ENCODE measurements around the gene CX3CR1. TPM values are rescaled to one million over a fixed set of nuclear protein-coding genes. Genes with fewer than 3 reads are reported as not detected.

The CX3CR1 gene
- total and polyA plus RNA-seq, 2 of the 4 experiments (the other 2 are of a cell fraction), result not detected

DNA sequence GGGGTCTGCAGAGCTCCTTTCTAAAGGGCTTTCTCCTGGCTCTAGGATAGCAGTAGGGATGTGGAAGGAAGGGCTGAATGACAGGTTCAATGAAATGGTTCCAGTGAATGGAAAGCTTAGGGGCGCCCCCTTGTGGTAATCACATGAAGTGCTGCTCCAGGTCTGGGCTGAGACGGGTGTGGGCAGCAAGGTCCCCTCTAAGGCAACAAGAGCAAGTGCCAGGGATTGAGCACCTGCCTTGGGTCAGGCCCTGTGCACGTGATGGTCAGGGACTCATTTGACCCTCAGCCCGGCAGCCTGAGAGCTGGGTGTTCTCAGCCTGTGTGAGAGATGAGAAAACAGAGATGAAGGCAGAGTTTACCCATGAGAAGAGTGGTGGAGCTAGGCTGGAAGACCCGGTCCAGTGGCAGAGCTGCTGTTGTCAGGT, 12.1 kb upstream of the CX3CR1 start:
- dilution Hi-C loops (cut with HindIII; ENCODE audit: low sequenced_read_pairs, unreplicated experiment), result no loop called here
- Histone ChIP-seq H3K79me1 (ENCODE audit: low read depth in 1 of 2, low read length in 2 of 2) (no peaks in the 10 kb centered on the region), H4K5ac (ENCODE audit: low read depth, low read length) (no peak overlapping the region), H3K27ac (ENCODE audit: insufficient read depth, low read length) (no peak overlapping the region), H2AK5ac (ENCODE audit: low read depth, low read length) (no peak overlapping the region), H3K23ac (ENCODE audit: low read depth, low read length) (no peak overlapping the region), H4K91ac (ENCODE audit: insufficient read depth, low read depth, low read length) (no peak overlapping the region), H3K9me3 (ENCODE audit: control insufficient read depth, insufficient read depth, low read length) (no peaks in the 10 kb centered on the region), H3K9me1 (ENCODE audit: insufficient read depth, low read length) (no peaks in the 10 kb centered on the region), H3K4me3 (ENCODE audit: insufficient read depth, low read depth, low read length) (no peak overlapping the region), H3K36me3 (ENCODE audit: control insufficient read depth, insufficient read depth, low read length) (no peaks in the 10 kb centered on the region), H3K4me1 (ENCODE audit: control insufficient read depth, insufficient read depth, low read length) (no peaks in the 10 kb centered on the region), H2BK5ac (ENCODE audit: low read depth, low read length, poor library complexity, severe bottlenecking) (no peak overlapping the region), H2AFZ (replicated peaks; ENCODE audit: low read length, poor library complexity) (peak overlapping the region; percentile 54), H3K27me3 (ENCODE audit: control insufficient read depth, insufficient read depth, low read length) (peaks cover 2% of the 10 kb centered on the region; the same call in 1 of the 2 replicates), H3K4ac (ENCODE audit: low read depth, low read length) (no peak overlapping the region), H3K9ac (ENCODE audit: low read depth, low read length) (no peak overlapping the region), H4K8ac (ENCODE audit: low read depth in 2 of 2, low read length in 2 of 2) (no peak overlapping the region), H3K56ac (ENCODE audit: extremely low read depth, insufficient read depth, low read length) (no peak overlapping the region), H2BK20ac (ENCODE audit: low read depth, low read length) (no peak overlapping the region), H2AK9ac (replicated peaks; ENCODE audit: low read depth, low read length, poor library complexity) (peak overlapping the region; percentile 83), H4K20me1 (ENCODE audit: insufficient read depth, low read length) (no peaks in the 10 kb centered on the region; the same call in 1 of the 2 replicates), H3K14ac (replicated peaks; ENCODE audit: low read depth, low read length) (no peak overlapping the region), H2BK120ac (ENCODE audit: low read depth, low read length) (no peak overlapping the region), H2BK15ac (ENCODE audit: low read depth, low read length) (no peak overlapping the region), H3K4me2 (ENCODE audit: low read depth, low read length) (no peak overlapping the region), H3K18ac (ENCODE audit: low read depth, low read length) (no peak overlapping the region)
- no TSS peak for BruUV-seq (replicated peaks)
- POLR2A ChIA-PET (ENCODE audit: unreplicated experiment), result no interaction called here
- CTCF ChIA-PET, result interaction anchor here (0.6 to 4.4 kb wide), 18 partner anchors 9 to 306 kb away, joined by 3 to 41 read pairs (median 4); partner anchors contain the start of gene XIRP1
- TF ChIP-seq, protein P1, sequence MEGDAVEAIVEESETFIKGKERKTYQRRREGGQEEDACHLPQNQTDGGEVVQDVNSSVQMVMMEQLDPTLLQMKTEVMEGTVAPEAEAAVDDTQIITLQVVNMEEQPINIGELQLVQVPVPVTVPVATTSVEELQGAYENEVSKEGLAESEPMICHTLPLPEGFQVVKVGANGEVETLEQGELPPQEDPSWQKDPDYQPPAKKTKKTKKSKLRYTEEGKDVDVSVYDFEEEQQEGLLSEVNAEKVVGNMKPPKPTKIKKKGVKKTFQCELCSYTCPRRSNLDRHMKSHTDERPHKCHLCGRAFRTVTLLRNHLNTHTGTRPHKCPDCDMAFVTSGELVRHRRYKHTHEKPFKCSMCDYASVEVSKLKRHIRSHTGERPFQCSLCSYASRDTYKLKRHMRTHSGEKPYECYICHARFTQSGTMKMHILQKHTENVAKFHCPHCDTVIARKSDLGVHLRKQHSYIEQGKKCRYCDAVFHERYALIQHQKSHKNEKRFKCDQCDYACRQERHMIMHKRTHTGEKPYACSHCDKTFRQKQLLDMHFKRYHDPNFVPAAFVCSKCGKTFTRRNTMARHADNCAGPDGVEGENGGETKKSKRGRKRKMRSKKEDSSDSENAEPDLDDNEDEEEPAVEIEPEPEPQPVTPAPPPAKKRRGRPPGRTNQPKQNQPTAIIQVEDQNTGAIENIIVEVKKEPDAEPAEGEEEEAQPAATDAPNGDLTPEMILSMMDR (conservative IDR thresholded peaks at IDR 0.05; ENCODE audit: low read depth, low read length), result peak; percentile 78
- no peak for TF ChIP-seq BHLHE40 (IDR thresholded peaks at IDR 0.05; ENCODE audit: low read depth, low read length)
- peak; percentile 78 for TF ChIP-seq SMC3 (IDR thresholded peaks at IDR 0.05; ENCODE audit: low read depth, low read length)
- no peak for TF ChIP-seq RFX5 (IDR thresholded peaks at IDR 0.05; ENCODE audit: low read depth, low read length)
- TF ChIP-seq, protein P2, sequence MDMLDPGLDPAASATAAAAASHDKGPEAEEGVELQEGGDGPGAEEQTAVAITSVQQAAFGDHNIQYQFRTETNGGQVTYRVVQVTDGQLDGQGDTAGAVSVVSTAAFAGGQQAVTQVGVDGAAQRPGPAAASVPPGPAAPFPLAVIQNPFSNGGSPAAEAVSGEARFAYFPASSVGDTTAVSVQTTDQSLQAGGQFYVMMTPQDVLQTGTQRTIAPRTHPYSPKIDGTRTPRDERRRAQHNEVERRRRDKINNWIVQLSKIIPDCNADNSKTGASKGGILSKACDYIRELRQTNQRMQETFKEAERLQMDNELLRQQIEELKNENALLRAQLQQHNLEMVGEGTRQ (IDR thresholded peaks at IDR 0.05; ENCODE audit: low read depth, low read length), result no peak
- TF ChIP-seq MAFK (IDR thresholded peaks at IDR 0.05; ENCODE audit: low read depth, low read length), result no peak
- peak; percentile 80 for TF ChIP-seq RAD21 (IDR thresholded peaks at IDR 0.05; ENCODE audit: low read length)
- no peak for TF ChIP-seq RCOR1 (IDR thresholded peaks at IDR 0.05; ENCODE audit: insufficient replicate concordance, low read length)
- peak; percentile 30 for DNase-seq
- in situ Hi-C loops (cut with MboI; ENCODE audit: low sequenced_read_pairs), result no loop called here
- 7% methylated on average over 3 of the region's 5 CpGs; no CpG with 5 or more reads in 1 of the 2 experiments for WGBS, 2 experiments (ENCODE audit: extremely low coverage in 2 of 2, insufficient read length in 1 of 2)
- intact Hi-C loops (cut with micrococcal nuclease), result loop anchor here (1.0 kb wide), 1 partner anchor 166 kb away; no protein-coding TSS in a partner anchor
- ATAC-seq (ENCODE audit: low read depth), result peak; percentile 73
